ENCODE results near the gene AGAP2.
"Not testable (repeated sequence)": the region's sequence is repeated elsewhere in the genome, so short reads cannot be mapped to it uniquely, and the experiment has no call there.

The AGAP2 gene

GRCh38 chr12:57724936-57725740 is 13.4 kb downstream of the AGAP2 start:
- no peak overlapping the region for H3K9ac ChIP-seq (ENCODE audit: low read length in 5 of 5)
- no peaks in the 10 kb centered on the region for H3K9me3 ChIP-seq (ENCODE audit: control insufficient read depth in 5 of 5, low read length in 5 of 5)
- H3K27me3 ChIP-seq (ENCODE audit: control insufficient read depth in 5 of 5, insufficient read depth in 4 of 5, low read length in 5 of 5) = peaks cover 0 to 3% (median 0%) of the 10 kb centered on the region in 5 donors
- no peak overlapping the region for H3K4me3 ChIP-seq (ENCODE audit: low read depth in 1 of 5, low read length in 5 of 5)
- no peak overlapping the region for H3K27ac ChIP-seq (ENCODE audit: low read depth, low read length)
- peaks cover 0 to 21% (median 17%) of the 10 kb centered on the region in 5 donors for H3K4me1 ChIP-seq (ENCODE audit: control insufficient read depth in 5 of 5, insufficient read depth in 5 of 5, low read length in 5 of 5)
- H3K36me3 ChIP-seq (ENCODE audit: control insufficient read depth in 5 of 5, insufficient read depth in 5 of 5, low read length in 5 of 5) = peaks cover 0 to 27% (median 19%) of the 10 kb centered on the region in 5 donors

- no peak overlapping the region for H3K9ac ChIP-seq (ENCODE audit: low read length in 5 of 5)
- H3K4me3 ChIP-seq (ENCODE audit: low read depth in 1 of 5, low read length in 5 of 5) = no peak overlapping the region
- H3K36me3 ChIP-seq (ENCODE audit: control insufficient read depth in 5 of 5, insufficient read depth in 5 of 5, low read length in 5 of 5) = peaks cover 4 to 33% (median 27%) of the 10 kb centered on the region in 5 donors
- peaks cover 0 to 21% (median 17%) of the 10 kb centered on the region in 5 donors for H3K4me1 ChIP-seq (ENCODE audit: control insufficient read depth in 5 of 5, insufficient read depth in 5 of 5, low read length in 5 of 5)
- peaks cover 0 to 2% (median 0%) of the 10 kb centered on the region in 5 donors for H3K27me3 ChIP-seq (ENCODE audit: control insufficient read depth in 5 of 5, insufficient read depth in 4 of 5, low read length in 5 of 5)
- H3K27ac ChIP-seq (ENCODE audit: low read depth, low read length) = no peak overlapping the region
- H3K9me3 ChIP-seq (ENCODE audit: control insufficient read depth in 5 of 5, low read length in 5 of 5) = no peaks in the 10 kb centered on the region
Measured at GRCh38 chr12:57724003-57724935, 14.3 kb downstream of the AGAP2 start.

GRCh38 chr12:57723630-57723962 is 14.9 kb downstream of the AGAP2 start:
- Histone ChIP-seq H3K36me3 (ENCODE audit: control insufficient read depth in 5 of 5, insufficient read depth in 5 of 5, low read length in 5 of 5) (peaks cover 5 to 39% (median 34%) of the 10 kb centered on the region in 5 donors), H3K4me3 (ENCODE audit: low read depth in 1 of 5, low read length in 5 of 5) (no peak overlapping the region)

GRCh38 chr12:57722716-57723629 is 15.6 kb downstream of the AGAP2 start:
- Histone ChIP-seq H3K36me3 (ENCODE audit: control insufficient read depth in 5 of 5, insufficient read depth in 5 of 5, low read length in 5 of 5) (peaks cover 5 to 46% (median 40%) of the 10 kb centered on the region in 5 donors), H3K27ac (ENCODE audit: low read depth, low read length) (no peak overlapping the region), H3K4me1 (ENCODE audit: control insufficient read depth in 5 of 5, insufficient read depth in 5 of 5, low read length in 5 of 5) (peaks cover 0 to 21% (median 17%) of the 10 kb centered on the region in 5 donors), H3K4me3 (ENCODE audit: low read depth in 1 of 5, low read length in 5 of 5) (no peak overlapping the region), H3K9me3 (ENCODE audit: control insufficient read depth in 5 of 5, low read length in 5 of 5) (no peaks in the 10 kb centered on the region), H3K27me3 (ENCODE audit: control insufficient read depth in 5 of 5, insufficient read depth in 4 of 5, low read length in 5 of 5) (peaks cover 0 to 2% (median 0%) of the 10 kb centered on the region in 5 donors), H3K9ac (ENCODE audit: low read length in 5 of 5) (no peak overlapping the region)

More at GRCh38 chr12:57723630-57723962, 14.9 kb downstream of the AGAP2 start:
- Histone ChIP-seq H3K4me1 (ENCODE audit: control insufficient read depth in 5 of 5, insufficient read depth in 5 of 5, low read length in 5 of 5) (peaks cover 0 to 21% (median 17%) of the 10 kb centered on the region in 5 donors), H3K27me3 (ENCODE audit: control insufficient read depth in 5 of 5, insufficient read depth in 4 of 5, low read length in 5 of 5) (peaks cover 0 to 2% (median 0%) of the 10 kb centered on the region in 5 donors), H3K9ac (ENCODE audit: low read length in 5 of 5) (no peak overlapping the region), H3K9me3 (ENCODE audit: control insufficient read depth in 5 of 5, low read length in 5 of 5) (no peaks in the 10 kb centered on the region), H3K27ac (ENCODE audit: low read depth, low read length) (no peak overlapping the region)

- not testable (repeated sequence) for H3K9me3 ChIP-seq (ENCODE audit: control insufficient read depth in 5 of 5, low read length in 5 of 5); H3K27me3 ChIP-seq (ENCODE audit: control insufficient read depth in 5 of 5, insufficient read depth in 4 of 5, low read length in 5 of 5); H3K9ac ChIP-seq (ENCODE audit: low read length in 5 of 5); H3K27ac ChIP-seq (ENCODE audit: low read depth, low read length); H3K4me3 ChIP-seq (ENCODE audit: low read depth in 1 of 5, low read length in 5 of 5)
- Histone ChIP-seq H3K36me3 (ENCODE audit: control insufficient read depth in 5 of 5, insufficient read depth in 5 of 5, low read length in 5 of 5) (peaks cover 5 to 49% (median 48%) of the 10 kb centered on the region in 5 donors), H3K4me1 (ENCODE audit: control insufficient read depth in 5 of 5, insufficient read depth in 5 of 5, low read length in 5 of 5) (peaks cover 0 to 14% (median 12%) of the 10 kb centered on the region in 5 donors)
Measured at GRCh38 chr12:57721846-57722608, 16.5 kb downstream of the AGAP2 start.

- H3K4me1 ChIP-seq (ENCODE audit: control insufficient read depth in 5 of 5, insufficient read depth in 5 of 5, low read length in 5 of 5) = peaks cover 0 to 3% (median 2%) of the 10 kb centered on the region in 5 donors
- H3K9ac ChIP-seq (ENCODE audit: low read length in 5 of 5) = no peak overlapping the region
- no peak overlapping the region for H3K27ac ChIP-seq (ENCODE audit: low read depth, low read length)
- H3K4me3 ChIP-seq (ENCODE audit: low read depth in 1 of 5, low read length in 5 of 5) = no peak overlapping the region
- no peaks in the 10 kb centered on the region for H3K9me3 ChIP-seq (ENCODE audit: control insufficient read depth in 5 of 5, low read length in 5 of 5)
- H3K36me3 ChIP-seq (ENCODE audit: control insufficient read depth in 5 of 5, insufficient read depth in 5 of 5, low read length in 5 of 5) = peaks cover 8 to 60% (median 59%) of the 10 kb centered on the region in 5 donors
- no peaks in the 10 kb centered on the region for H3K27me3 ChIP-seq (ENCODE audit: control insufficient read depth in 5 of 5, insufficient read depth in 4 of 5, low read length in 5 of 5)
Measured at GRCh38 chr12:57720606-57721595, 17.6 kb downstream of the AGAP2 start.

GRCh38 chr12:57719777-57720605 is 18.6 kb downstream of the AGAP2 start:
- Histone ChIP-seq H3K9ac (ENCODE audit: low read length in 5 of 5) (no peak overlapping the region), H3K4me1 (ENCODE audit: control insufficient read depth in 5 of 5, insufficient read depth in 5 of 5, low read length in 5 of 5) (no peaks in the 10 kb centered on the region), H3K9me3 (ENCODE audit: control insufficient read depth in 5 of 5, low read length in 5 of 5) (no peaks in the 10 kb centered on the region), H3K36me3 (ENCODE audit: control insufficient read depth in 5 of 5, insufficient read depth in 5 of 5, low read length in 5 of 5) (peaks cover 8 to 67% (median 65%) of the 10 kb centered on the region in 5 donors), H3K27ac (ENCODE audit: low read depth, low read length) (no peak overlapping the region), H3K4me3 (ENCODE audit: low read depth in 1 of 5, low read length in 5 of 5) (no peak overlapping the region), H3K27me3 (ENCODE audit: control insufficient read depth in 5 of 5, insufficient read depth in 4 of 5, low read length in 5 of 5) (no peaks in the 10 kb centered on the region)

Measured in subcutaneous abdominal adipose tissue (tissue), 5 donors.